Vagina (tissue), 2 donors: Measurements from ENCODE around the gene GOLGA6D.

Experiments
- POLR2A ChIP-seq, 2 donors: fragments of 450-650 bp; IDR thresholded peaks; one replicate each; pipeline ENCODE4 v1.6.1; 2017; ENCODE audit warnings: antibody characterized with exemption in 2 of 2, mild to moderate bottlenecking in 2 of 2, moderate library complexity in 2 of 2
- POLR2AphosphoS5 ChIP-seq, 2 donors: sonication (generic); formaldehyde crosslinking; IDR thresholded peaks; one replicate each; pipeline ENCODE4 v1.9.0; 2017; ENCODE audit warnings: antibody characterized with exemption in 2 of 2, mild to moderate bottlenecking in 2 of 2, low read depth in 1 of 2; ENCODE audit not compliant: insufficient read depth in 1 of 2
- TF ChIP-seq, protein P1 (sequence below), 3 experiments: fragments of 450-650 bp in 2 of 3; fragments of 200-600 bp in 1 of 3; sonication (generic) in 1 of 3; IDR thresholded peaks; one replicate each; pipeline ENCODE4 v1.5.1; 2017 to 2019; ENCODE audit warnings: antibody characterized with exemption in 3 of 3, mild to moderate bottlenecking in 2 of 3, moderate library complexity in 2 of 3

DNA sequence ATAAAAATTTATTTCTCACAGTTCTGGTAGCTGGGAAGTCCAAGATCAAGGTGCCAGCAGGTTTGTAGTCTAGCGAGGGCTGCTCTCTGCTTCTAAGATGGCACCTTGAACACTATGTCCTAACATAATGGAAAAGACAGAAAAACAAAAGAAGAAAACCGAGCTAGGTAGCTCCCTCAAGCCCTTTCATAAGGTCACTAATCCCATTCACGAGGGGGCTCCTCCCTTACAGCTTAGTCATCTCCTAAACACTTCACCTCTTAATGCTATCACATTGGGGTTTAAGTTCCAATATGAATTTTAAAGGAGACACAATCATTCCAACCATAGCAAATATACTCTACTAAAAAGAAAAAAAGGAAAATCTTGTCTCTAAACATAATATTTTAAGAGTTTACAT, 23.6 kb downstream of the GOLGA6D start:
- TF ChIP-seq, protein P1, sequence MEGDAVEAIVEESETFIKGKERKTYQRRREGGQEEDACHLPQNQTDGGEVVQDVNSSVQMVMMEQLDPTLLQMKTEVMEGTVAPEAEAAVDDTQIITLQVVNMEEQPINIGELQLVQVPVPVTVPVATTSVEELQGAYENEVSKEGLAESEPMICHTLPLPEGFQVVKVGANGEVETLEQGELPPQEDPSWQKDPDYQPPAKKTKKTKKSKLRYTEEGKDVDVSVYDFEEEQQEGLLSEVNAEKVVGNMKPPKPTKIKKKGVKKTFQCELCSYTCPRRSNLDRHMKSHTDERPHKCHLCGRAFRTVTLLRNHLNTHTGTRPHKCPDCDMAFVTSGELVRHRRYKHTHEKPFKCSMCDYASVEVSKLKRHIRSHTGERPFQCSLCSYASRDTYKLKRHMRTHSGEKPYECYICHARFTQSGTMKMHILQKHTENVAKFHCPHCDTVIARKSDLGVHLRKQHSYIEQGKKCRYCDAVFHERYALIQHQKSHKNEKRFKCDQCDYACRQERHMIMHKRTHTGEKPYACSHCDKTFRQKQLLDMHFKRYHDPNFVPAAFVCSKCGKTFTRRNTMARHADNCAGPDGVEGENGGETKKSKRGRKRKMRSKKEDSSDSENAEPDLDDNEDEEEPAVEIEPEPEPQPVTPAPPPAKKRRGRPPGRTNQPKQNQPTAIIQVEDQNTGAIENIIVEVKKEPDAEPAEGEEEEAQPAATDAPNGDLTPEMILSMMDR (IDR thresholded peaks at IDR 0.05) = no peak
- TF ChIP-seq POLR2AphosphoS5 (IDR thresholded peaks at IDR 0.05; ENCODE audit: insufficient read depth in 1 of 2, low read depth in 1 of 2) (no peak), POLR2A (IDR thresholded peaks at IDR 0.05) (no peak)
